ENCODE measurements around the gene NRP2. TPM values are rescaled to one million over a fixed set of nuclear protein-coding genes. Genes with fewer than 3 reads are reported as not detected.

The NRP2 gene
- total RNA-seq, 2 experiments from 2014 or later, result 0.19 TPM; not detected in 1

DNA sequence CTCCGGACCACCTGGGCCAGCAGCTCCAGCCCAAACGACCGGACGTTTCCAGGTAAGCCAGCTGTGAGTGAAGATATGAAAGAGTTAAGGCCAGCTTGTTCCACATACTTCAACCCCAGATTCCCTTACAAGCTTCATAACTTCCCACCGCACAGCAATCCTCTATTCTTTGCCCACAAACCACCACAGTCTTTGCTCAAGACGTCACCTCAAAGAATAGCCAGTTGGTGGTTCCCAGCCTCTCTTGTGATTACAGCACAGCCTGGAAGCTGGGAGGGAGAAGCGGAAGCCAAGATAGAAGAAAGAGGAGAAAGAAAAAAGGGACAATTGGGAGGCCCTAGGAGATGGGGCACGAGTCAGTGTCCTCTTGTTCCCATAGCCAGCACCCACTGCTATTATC, 70.6 kb downstream of the NRP2 start:
- no peaks in the 10 kb centered on the region for H3K4me1 ChIP-seq (ENCODE audit: insufficient read depth, low read length)
- H3K36me3 ChIP-seq (ENCODE audit: insufficient read depth, low read length), result no peaks in the 10 kb centered on the region
- CTCF ChIA-PET, result no interaction called here
- no peak overlapping the region for H3K4me3 Mint-ChIP-seq
- TF ChIP-seq CTCF (IDR thresholded peaks at IDR 0.05), result no peak
- no peak for ATAC-seq (ENCODE audit: poor library complexity)
- H3K27ac Mint-ChIP-seq, result no peak overlapping the region
- intact Hi-C loops (cut with DNase I, micrococcal nuclease), result no loop called here
- H3K4me3 ChIP-seq (ENCODE audit: low read length), result no peak overlapping the region
- DNase-seq, result no peak
- H3K9me3 Mint-ChIP-seq, result no peaks in the 10 kb centered on the region
- no peaks in the 10 kb centered on the region for H3K9me3 ChIP-seq (ENCODE audit: control insufficient read depth in 1 of 2, insufficient read depth in 1 of 2, low read length in 2 of 2)
- H3K27ac ChIP-seq (ENCODE audit: low read depth in 1 of 2, low read length in 2 of 2), result no peak overlapping the region
- no peaks in the 10 kb centered on the region for H3K4me1 Mint-ChIP-seq (ENCODE audit: low read depth)
- POLR2A ChIA-PET, result no interaction called here
- H3K27me3 ChIP-seq (ENCODE audit: control insufficient read depth in 1 of 2, insufficient read depth in 2 of 2, low read length in 2 of 2), result peaks cover 0 to 3% of the 10 kb centered on the region in 2 experiments
- H3K36me3 Mint-ChIP-seq (ENCODE audit: low read depth), result no peaks in the 10 kb centered on the region
- peaks cover 22% of the 10 kb centered on the region for H3K27me3 Mint-ChIP-seq

DNA sequence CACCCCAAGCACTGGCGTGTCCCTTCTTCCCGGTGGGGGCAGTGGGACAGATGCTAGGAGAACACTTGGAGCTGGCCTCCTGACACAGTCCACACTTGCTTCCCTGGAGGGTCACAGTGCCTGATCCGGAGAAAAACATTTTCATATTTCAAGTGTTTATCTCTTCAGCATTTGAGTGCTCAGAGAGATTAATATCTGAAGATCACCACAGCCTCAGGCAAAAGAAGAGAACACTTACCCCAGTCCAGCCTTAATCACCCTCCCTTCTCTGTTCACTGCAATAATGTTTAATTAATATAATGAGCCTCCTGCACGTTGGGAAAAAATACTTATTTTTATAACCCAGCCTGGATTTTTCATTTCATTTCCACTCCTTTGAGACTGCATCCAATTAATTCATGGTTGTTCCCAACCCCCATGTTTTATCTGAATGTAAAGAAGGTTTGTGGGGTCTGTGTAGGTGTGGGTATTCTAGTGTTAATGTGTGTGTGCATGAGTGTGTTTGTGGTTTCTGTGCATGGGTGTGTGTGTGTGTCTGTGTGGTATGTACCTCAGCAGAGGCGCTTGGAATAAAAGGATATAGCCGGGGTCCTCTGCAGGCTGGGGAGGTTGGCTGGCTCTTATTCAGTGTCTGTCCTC, 72.1 kb downstream of the NRP2 start:
- TF ChIP-seq CTCF (IDR thresholded peaks at IDR 0.05), result no peak
- no peak overlapping the region for H3K27ac ChIP-seq (ENCODE audit: low read depth in 1 of 2, low read length in 2 of 2)
- POLR2A ChIA-PET, result no interaction called here
- H3K4me3 Mint-ChIP-seq, result no peak overlapping the region
- no peaks in the 10 kb centered on the region for H3K36me3 Mint-ChIP-seq (ENCODE audit: low read depth)
- intact Hi-C loops (cut with DNase I, micrococcal nuclease), result no loop called here
- H3K27ac Mint-ChIP-seq, result no peak overlapping the region
- H3K27me3 ChIP-seq (ENCODE audit: control insufficient read depth in 1 of 2, insufficient read depth in 2 of 2, low read length in 2 of 2), result peaks cover 0 to 3% of the 10 kb centered on the region in 2 experiments
- no peaks in the 10 kb centered on the region for H3K4me1 Mint-ChIP-seq (ENCODE audit: low read depth)
- DNase-seq, result no peak
- CTCF ChIA-PET, result no interaction called here
- H3K4me3 ChIP-seq (ENCODE audit: low read length), result no peak overlapping the region
- no peak for ATAC-seq (ENCODE audit: poor library complexity)
- H3K9me3 Mint-ChIP-seq, result no peaks in the 10 kb centered on the region
- H3K4me1 ChIP-seq (ENCODE audit: insufficient read depth, low read length), result no peaks in the 10 kb centered on the region
- no peaks in the 10 kb centered on the region for H3K36me3 ChIP-seq (ENCODE audit: insufficient read depth, low read length)
- H3K9me3 ChIP-seq (ENCODE audit: control insufficient read depth in 1 of 2, insufficient read depth in 1 of 2, low read length in 2 of 2), result no peaks in the 10 kb centered on the region
- H3K27me3 Mint-ChIP-seq, result peaks cover 20% of the 10 kb centered on the region

GRCh38 chr2:205754924-205755321, 72.6 kb downstream of the NRP2 start:
- no peak overlapping the region for H3K27ac ChIP-seq (ENCODE audit: low read depth in 1 of 2, low read length in 2 of 2)
- no peak for ATAC-seq (ENCODE audit: poor library complexity)
- ChIA-PET POLR2A (no interaction called here), CTCF (no interaction called here)
- H3K27ac Mint-ChIP-seq, result no peak overlapping the region
- H3K27me3 ChIP-seq (ENCODE audit: control insufficient read depth in 1 of 2, insufficient read depth in 2 of 2, low read length in 2 of 2), result peaks cover 0 to 3% of the 10 kb centered on the region in 2 experiments
- DNase-seq, result no peak
- no peaks in the 10 kb centered on the region for H3K9me3 ChIP-seq (ENCODE audit: control insufficient read depth in 1 of 2, insufficient read depth in 1 of 2, low read length in 2 of 2)
- H3K36me3 Mint-ChIP-seq (ENCODE audit: low read depth), result no peaks in the 10 kb centered on the region
- H3K36me3 ChIP-seq (ENCODE audit: insufficient read depth, low read length), result no peaks in the 10 kb centered on the region
- no peak overlapping the region for H3K4me3 ChIP-seq (ENCODE audit: low read length)
- intact Hi-C loops (cut with DNase I, micrococcal nuclease), result no loop called here
- H3K9me3 Mint-ChIP-seq, result no peaks in the 10 kb centered on the region
- H3K4me1 ChIP-seq (ENCODE audit: insufficient read depth, low read length), result no peaks in the 10 kb centered on the region
- H3K4me3 Mint-ChIP-seq, result no peak overlapping the region
- no peak for TF ChIP-seq CTCF (IDR thresholded peaks at IDR 0.05)
- peaks cover 20% of the 10 kb centered on the region for H3K27me3 Mint-ChIP-seq
- H3K4me1 Mint-ChIP-seq (ENCODE audit: low read depth), result no peaks in the 10 kb centered on the region
